OCI-LY1 (cell line): ENCODE results near the gene WDFY4.

ENCODE experiments used
- H2AFZ ChIP-seq: fragments of 200-600 bp; sonication (generic), shearing (Covaris generic); 2 replicates; pipeline ENCODE4 v1.6.0; 2014; ENCODE audit warnings: antibody characterized with exemption, mild to moderate bottlenecking, low read length
- H3F3A ChIP-seq: fragments of 200-600 bp; sonication (generic), shearing (Covaris generic); 2 replicates; pipeline ENCODE4 v1.6.0; 2014; ENCODE audit warnings: mild to moderate bottlenecking, antibody characterized with exemption, low read length, moderate library complexity; ENCODE audit not compliant: insufficient read depth
- H3K27ac ChIP-seq: fragments of 200-600 bp; sonication (generic); 2 replicates; pipeline ENCODE4 v1.5.1; 2014; ENCODE audit warnings: low read length, mixed run types, mild to moderate bottlenecking, low read depth; ENCODE audit not compliant: poor library complexity, severe bottlenecking
- H3K27me3 ChIP-seq: fragments of 200-600 bp; sonication (generic); 2 replicates; pipeline ENCODE4 v1.6.0; 2014; ENCODE audit warnings: antibody characterized with exemption, mild to moderate bottlenecking, low read length, moderate library complexity; ENCODE audit not compliant: insufficient read depth
- H3K36me3 ChIP-seq: fragments of 200-600 bp; sonication (generic); 2 replicates; pipeline ENCODE4 v1.6.1; 2014; ENCODE audit warnings: mild to moderate bottlenecking, antibody characterized with exemption, low read length, moderate library complexity, mixed read lengths; ENCODE audit not compliant: insufficient read depth
- H3K4me1 ChIP-seq: fragments of 200-600 bp; sonication (generic); 2 replicates; pipeline ENCODE4 v1.5.1; 2014; ENCODE audit warnings: mild to moderate bottlenecking, low read length, moderate library complexity; ENCODE audit not compliant: insufficient read depth, severe bottlenecking
- H3K4me2 ChIP-seq: fragments of 200-600 bp; sonication (generic), shearing (Covaris generic); 2 replicates; pipeline ENCODE4 v1.6.1; 2014; ENCODE audit warnings: low read length
- H3K4me3 ChIP-seq: fragments of 200-600 bp; sonication (generic); 2 replicates; pipeline ENCODE4 v1.5.1; 2014; ENCODE audit warnings: low read length, low read depth, mild to moderate bottlenecking, mixed read lengths; ENCODE audit not compliant: poor library complexity, severe bottlenecking
- H3K79me2 ChIP-seq: fragments of 200-600 bp; shearing (Covaris generic); 2 replicates; pipeline ENCODE4 v1.6.1; 2016; ENCODE audit warnings: mixed run types, low read length, mixed read lengths; ENCODE audit not compliant: insufficient read depth
- H3K9ac ChIP-seq: fragments of 200-600 bp; sonication (generic), shearing (Covaris generic); 2 replicates; pipeline ENCODE4 v1.6.1; 2014; ENCODE audit warnings: mild to moderate bottlenecking, low read length, mixed read lengths
- H3K9me2 ChIP-seq: fragments of 200-600 bp; sonication (generic), shearing (Covaris generic); 2 replicates; pipeline ENCODE4 v1.6.1; 2014; ENCODE audit warnings: low read depth, mild to moderate bottlenecking, low read length, mixed read lengths
- H3K9me3 ChIP-seq: fragments of 200-600 bp; shearing (Covaris generic); 2 replicates; pipeline ENCODE4 v1.6.1; 2014; ENCODE audit warnings: low read length, mixed read lengths
- H4K20me1 ChIP-seq: fragments of 200-600 bp; sonication (generic), shearing (Covaris generic); 2 replicates; pipeline ENCODE4 v1.6.0; 2016; ENCODE audit warnings: mild to moderate bottlenecking, low read length; ENCODE audit not compliant: insufficient read depth
- EZH2 ChIP-seq: fragments of 200-600 bp; sonication (generic), shearing (Covaris generic); IDR thresholded peaks from 2 replicates; pipeline ENCODE4 v1.8.0; 2017; ENCODE audit warnings: borderline replicate concordance, mixed run types, mild to moderate bottlenecking, antibody characterized with exemption, low read length, moderate library complexity, mixed read lengths
- TF ChIP-seq, protein P1 (sequence below): fragments of 200-600 bp; sonication (generic), shearing (Covaris generic); IDR thresholded peaks from 2 replicates; pipeline ENCODE4 v1.5.1; 2017; ENCODE audit warnings: mild to moderate bottlenecking, antibody characterized with exemption, low read length, moderate library complexity, mixed read lengths

Gene WDFY4

DNA sequence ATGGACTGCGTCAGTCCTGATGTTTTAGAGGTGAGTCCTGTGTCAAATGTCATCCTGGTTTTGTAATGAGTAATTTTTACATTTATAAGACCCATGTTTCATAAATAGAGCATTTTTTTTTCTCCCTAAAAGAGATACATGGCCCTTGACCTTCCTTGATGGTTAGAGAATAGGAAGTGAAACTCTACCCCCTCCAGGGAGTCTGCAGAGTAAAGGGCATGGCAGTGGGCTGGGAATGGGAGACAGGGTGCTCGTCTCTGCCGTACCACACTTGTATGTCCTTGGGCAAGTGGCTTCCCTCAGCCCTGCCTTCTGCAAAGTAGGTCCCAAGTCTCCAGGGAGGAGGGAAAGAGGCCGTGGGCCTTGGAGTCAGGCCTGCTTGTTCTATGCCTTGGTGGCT lies 63.9 kb downstream of the WDFY4 start:
- TF ChIP-seq, protein P1, sequence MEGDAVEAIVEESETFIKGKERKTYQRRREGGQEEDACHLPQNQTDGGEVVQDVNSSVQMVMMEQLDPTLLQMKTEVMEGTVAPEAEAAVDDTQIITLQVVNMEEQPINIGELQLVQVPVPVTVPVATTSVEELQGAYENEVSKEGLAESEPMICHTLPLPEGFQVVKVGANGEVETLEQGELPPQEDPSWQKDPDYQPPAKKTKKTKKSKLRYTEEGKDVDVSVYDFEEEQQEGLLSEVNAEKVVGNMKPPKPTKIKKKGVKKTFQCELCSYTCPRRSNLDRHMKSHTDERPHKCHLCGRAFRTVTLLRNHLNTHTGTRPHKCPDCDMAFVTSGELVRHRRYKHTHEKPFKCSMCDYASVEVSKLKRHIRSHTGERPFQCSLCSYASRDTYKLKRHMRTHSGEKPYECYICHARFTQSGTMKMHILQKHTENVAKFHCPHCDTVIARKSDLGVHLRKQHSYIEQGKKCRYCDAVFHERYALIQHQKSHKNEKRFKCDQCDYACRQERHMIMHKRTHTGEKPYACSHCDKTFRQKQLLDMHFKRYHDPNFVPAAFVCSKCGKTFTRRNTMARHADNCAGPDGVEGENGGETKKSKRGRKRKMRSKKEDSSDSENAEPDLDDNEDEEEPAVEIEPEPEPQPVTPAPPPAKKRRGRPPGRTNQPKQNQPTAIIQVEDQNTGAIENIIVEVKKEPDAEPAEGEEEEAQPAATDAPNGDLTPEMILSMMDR: no peak
- TF ChIP-seq EZH2: no peak
- no peaks in the 10 kb centered on the region for H3K9me3 ChIP-seq
- no peak overlapping the region for H3K9ac ChIP-seq
- H3K4me3 ChIP-seq: no peak overlapping the region
- peaks cover 10% of the 10 kb centered on the region for H3K4me1 ChIP-seq
- 0 out of 2 replicates have a peak, but pooled peaks cover 3% of the 10 kb centered on the region for H3K79me2 ChIP-seq
- H3F3A ChIP-seq: no peaks in the 10 kb centered on the region
- peaks cover 71% of the 10 kb centered on the region for H3K36me3 ChIP-seq
- H3K4me2 ChIP-seq: no peak overlapping the region
- no peak overlapping the region for H3K27ac ChIP-seq
- H4K20me1 ChIP-seq: no peaks in the 10 kb centered on the region
- H3K9me2 ChIP-seq: no peaks in the 10 kb centered on the region
- H3K27me3 ChIP-seq: no peaks in the 10 kb centered on the region
- no peak overlapping the region for H2AFZ ChIP-seq

DNA sequence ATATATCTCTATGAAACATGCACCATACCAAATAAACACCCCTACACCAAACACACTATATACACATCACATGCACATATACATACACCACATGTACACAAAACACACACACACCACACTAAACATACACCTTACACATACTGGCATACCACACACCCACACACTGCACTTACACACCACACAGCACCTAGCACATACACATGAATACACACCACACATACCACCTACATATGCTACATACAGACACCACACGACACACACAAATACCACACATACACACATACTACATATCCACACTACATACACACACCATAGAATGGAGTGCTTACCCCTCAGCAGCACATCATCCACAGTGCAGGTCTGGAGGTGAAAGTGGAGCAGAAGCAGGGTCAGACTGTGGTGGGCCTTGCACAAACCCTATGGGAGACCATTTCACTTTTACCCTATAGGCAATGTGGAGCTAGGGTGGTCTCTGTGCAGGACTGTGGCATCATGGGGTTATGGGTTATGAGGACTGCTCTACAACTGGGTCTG lies 64.6 kb downstream of the WDFY4 start:
- no peak overlapping the region for H3K4me3 ChIP-seq
- no peaks in the 10 kb centered on the region for H3K9me2 ChIP-seq
- H3K4me1 ChIP-seq: peaks cover 3% of the 10 kb centered on the region
- peaks cover 64% of the 10 kb centered on the region for H3K36me3 ChIP-seq
- no peaks in the 10 kb centered on the region for H3F3A ChIP-seq
- TF ChIP-seq EZH2: no peak
- TF ChIP-seq, protein P1: no peak
- H3K79me2 ChIP-seq: 0 out of 2 replicates have a peak, but pooled peaks cover 3% of the 10 kb centered on the region
- no peak overlapping the region for H2AFZ ChIP-seq
- no peak overlapping the region for H3K9ac ChIP-seq
- no peaks in the 10 kb centered on the region for H3K9me3 ChIP-seq
- no peak overlapping the region for H3K27ac ChIP-seq
- no peaks in the 10 kb centered on the region for H3K27me3 ChIP-seq
- H3K4me2 ChIP-seq: no peak overlapping the region
- H4K20me1 ChIP-seq: no peaks in the 10 kb centered on the region

DNA sequence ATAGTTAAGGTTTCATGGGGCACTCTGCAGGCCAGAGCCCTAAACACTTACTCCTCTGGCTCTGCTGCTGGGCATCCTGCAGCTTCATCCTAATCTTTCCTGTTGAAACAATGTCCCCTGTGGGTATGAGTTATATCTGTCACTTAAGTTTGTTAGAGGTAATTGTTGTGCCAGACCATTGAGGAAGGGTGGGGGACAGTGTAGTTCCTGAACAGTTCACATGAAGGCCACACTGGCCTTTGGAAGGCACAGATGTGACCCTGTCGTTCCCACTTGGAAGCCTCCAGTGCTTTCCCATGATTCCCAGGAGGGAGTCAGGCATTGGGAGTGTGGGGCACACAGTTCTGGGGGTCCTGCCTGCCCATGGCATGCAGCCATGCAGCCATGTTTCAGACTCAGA lies 65.3 kb downstream of the WDFY4 start:
- H3K9me2 ChIP-seq: no peaks in the 10 kb centered on the region
- H3K36me3 ChIP-seq: peaks cover 62% of the 10 kb centered on the region
- no peak overlapping the region for H3K27ac ChIP-seq
- no peaks in the 10 kb centered on the region for H3K9me3 ChIP-seq
- H3K79me2 ChIP-seq: 0 out of 2 replicates have a peak, but pooled peaks cover 3% of the 10 kb centered on the region
- no peak overlapping the region for H3K4me3 ChIP-seq
- no peaks in the 10 kb centered on the region for H3K4me1 ChIP-seq
- H3K4me2 ChIP-seq: no peak overlapping the region
- H4K20me1 ChIP-seq: no peaks in the 10 kb centered on the region
- no peak overlapping the region for H2AFZ ChIP-seq
- no peaks in the 10 kb centered on the region for H3F3A ChIP-seq
- TF ChIP-seq, protein P1: no peak
- TF ChIP-seq EZH2: no peak
- H3K9ac ChIP-seq: no peak overlapping the region
- H3K27me3 ChIP-seq: no peaks in the 10 kb centered on the region
